Stomach smooth muscle (tissue), 2 donors: ENCODE results near the gene TNFAIP8.

Source experiments
- H3K27ac ChIP-seq: one replicate; pipeline ENCODE4 v1.7.0; 2013; ENCODE audit warnings: mild to moderate bottlenecking, low read length, inconsistent platforms
- H3K27me3 ChIP-seq, 2 donors: one replicate each; pipeline ENCODE4 v1.7.0; 2013; ENCODE audit warnings: low read length in 2 of 2; ENCODE audit not compliant: insufficient read depth in 2 of 2, control insufficient read depth in 1 of 2
- H3K36me3 ChIP-seq, 2 donors: one replicate each; pipeline ENCODE4 v1.7.0; 2013; ENCODE audit warnings: low read length in 2 of 2; ENCODE audit not compliant: control insufficient read depth in 2 of 2, insufficient read depth in 2 of 2
- H3K4me1 ChIP-seq: one replicate; pipeline ENCODE4 v1.7.0; 2013; ENCODE audit warnings: low read length; ENCODE audit not compliant: control insufficient read depth, insufficient read depth
- H3K4me3 ChIP-seq, 2 donors: one replicate each; pipeline ENCODE4 v1.7.0; 2013; ENCODE audit warnings: low read length in 2 of 2
- H3K9ac ChIP-seq, 2 donors: one replicate each; pipeline ENCODE4 v1.7.0; 2013; ENCODE audit warnings: low read length in 2 of 2, mild to moderate bottlenecking in 1 of 2
- H3K9me3 ChIP-seq, 2 donors: one replicate each; pipeline ENCODE4 v1.7.0; 2013; ENCODE audit warnings: low read length in 2 of 2; ENCODE audit not compliant: control insufficient read depth in 2 of 2
- donor health status: healthy.
- donor health status: Pancreatic carcinoma.

TNFAIP8 gene

GRCh38 chr5:119329666-119330065, 26.2 kb upstream of the TNFAIP8 start:
- H3K9ac ChIP-seq: no peak overlapping the region

GRCh38 chr5:119330367-119331183, 25.2 kb upstream of the TNFAIP8 start:
- Histone ChIP-seq H3K9me3 (no peaks in the 10 kb centered on the region), H3K9ac (no peak overlapping the region), H3K4me3 (peak overlapping the region in 1 of 2 donors; percentile 40), H3K27ac (peak overlapping the region; percentile 71), H3K27me3 (no peaks in the 10 kb centered on the region), H3K4me1 (peaks cover 37% of the 10 kb centered on the region), H3K36me3 (no peaks in the 10 kb centered on the region)

More at GRCh38 chr5:119329666-119330065, 26.2 kb upstream of the TNFAIP8 start:
- Histone ChIP-seq H3K9me3 (no peaks in the 10 kb centered on the region), H3K27me3 (no peaks in the 10 kb centered on the region), H3K27ac (peak overlapping the region; percentile 71), H3K4me3 (peak overlapping the region; percentile 8 to 40), H3K4me1 (peaks cover 37% of the 10 kb centered on the region), H3K36me3 (no peaks in the 10 kb centered on the region)

- Histone ChIP-seq H3K9ac (no peak overlapping the region), H3K36me3 (no peaks in the 10 kb centered on the region), H3K27ac (no peak overlapping the region), H3K4me3 (no peak overlapping the region), H3K4me1 (peaks cover 37% of the 10 kb centered on the region), H3K9me3 (no peaks in the 10 kb centered on the region), H3K27me3 (no peaks in the 10 kb centered on the region)
Observed at GRCh38 chr5:119331566-119332095, 24.2 kb upstream of the TNFAIP8 start.

GRCh38 chr5:119332208-119332607, 23.6 kb upstream of the TNFAIP8 start:
- no peak overlapping the region for H3K27ac ChIP-seq
- H3K4me1 ChIP-seq: peaks cover 37% of the 10 kb centered on the region
- no peak overlapping the region for H3K9ac ChIP-seq
- no peaks in the 10 kb centered on the region for H3K9me3 ChIP-seq
- H3K36me3 ChIP-seq: no peaks in the 10 kb centered on the region
- H3K27me3 ChIP-seq: no peaks in the 10 kb centered on the region
- H3K4me3 ChIP-seq: no peak overlapping the region

- Histone ChIP-seq H3K4me1 (peaks cover 41% of the 10 kb centered on the region), H3K9ac (no peak overlapping the region), H3K4me3 (no peak overlapping the region), H3K27ac (no peak overlapping the region), H3K27me3 (no peaks in the 10 kb centered on the region), H3K9me3 (no peaks in the 10 kb centered on the region), H3K36me3 (no peaks in the 10 kb centered on the region)
Observed at GRCh38 chr5:119332978-119333401, 22.8 kb upstream of the TNFAIP8 start.

GRCh38 chr5:119333421-119333851, 22.4 kb upstream of the TNFAIP8 start:
- Histone ChIP-seq H3K4me3 (no peak overlapping the region), H3K9me3 (no peaks in the 10 kb centered on the region), H3K27ac (no peak overlapping the region), H3K36me3 (no peaks in the 10 kb centered on the region), H3K9ac (no peak overlapping the region), H3K27me3 (no peaks in the 10 kb centered on the region), H3K4me1 (peaks cover 43% of the 10 kb centered on the region)

GRCh38 chr5:119335261-119335677, 20.6 kb upstream of the TNFAIP8 start:
- Histone ChIP-seq H3K9ac (no peak overlapping the region), H3K4me3 (peak overlapping the region in 1 of 2 donors; percentile 55), H3K9me3 (no peaks in the 10 kb centered on the region), H3K36me3 (no peaks in the 10 kb centered on the region), H3K27me3 (no peaks in the 10 kb centered on the region), H3K27ac (peak overlapping the region; percentile 49), H3K4me1 (peaks cover 26% of the 10 kb centered on the region)

GRCh38 chr5:119336262-119336661, 19.6 kb upstream of the TNFAIP8 start:
- Histone ChIP-seq H3K4me1 (peaks cover 21% of the 10 kb centered on the region), H3K27ac (no peak overlapping the region), H3K9me3 (no peaks in the 10 kb centered on the region), H3K27me3 (no peaks in the 10 kb centered on the region), H3K9ac (no peak overlapping the region), H3K36me3 (no peaks in the 10 kb centered on the region), H3K4me3 (no peak overlapping the region)

GRCh38 chr5:119336845-119337580, 18.8 kb upstream of the TNFAIP8 start:
- no peaks in the 10 kb centered on the region for H3K9me3 ChIP-seq
- no peak overlapping the region for H3K27ac ChIP-seq
- no peaks in the 10 kb centered on the region for H3K36me3 ChIP-seq
- H3K9ac ChIP-seq: no peak overlapping the region
- no peaks in the 10 kb centered on the region for H3K27me3 ChIP-seq
- H3K4me1 ChIP-seq: peaks cover 21% of the 10 kb centered on the region
- H3K4me3 ChIP-seq: no peak overlapping the region

- no peak overlapping the region for H3K27ac ChIP-seq
- H3K4me1 ChIP-seq: peaks cover 23% of the 10 kb centered on the region
Observed at GRCh38 chr5:119338326-119338946, 17.4 kb upstream of the TNFAIP8 start.

More at GRCh38 chr5:119338326-119338946, 17.4 kb upstream of the TNFAIP8 start:
- H3K9ac ChIP-seq: no peak overlapping the region
- H3K4me3 ChIP-seq: no peak overlapping the region
- no peaks in the 10 kb centered on the region for H3K27me3 ChIP-seq
- no peaks in the 10 kb centered on the region for H3K9me3 ChIP-seq
- no peaks in the 10 kb centered on the region for H3K36me3 ChIP-seq
